HG03558 (cell line): ENCODE measurements around the gene ASAP2.

Source experiments
- ATAC-seq: cut with Tn5 transposase; IDR thresholded peaks from one replicate; pipeline ENCODE4 v1.9.1; 2021; ENCODE audit warnings: moderate number of reproducible peaks; ENCODE audit not compliant: unreplicated experiment; ENCODE audit errors: extremely low read depth

The ASAP2 gene

GRCh38 chr2:9288233-9288632 is 81.6 kb downstream of the ASAP2 start:
- no peak for ATAC-seq

GRCh38 chr2:9288681-9289338 is 82.2 kb downstream of the ASAP2 start:
- ATAC-seq = no peak

DNA sequence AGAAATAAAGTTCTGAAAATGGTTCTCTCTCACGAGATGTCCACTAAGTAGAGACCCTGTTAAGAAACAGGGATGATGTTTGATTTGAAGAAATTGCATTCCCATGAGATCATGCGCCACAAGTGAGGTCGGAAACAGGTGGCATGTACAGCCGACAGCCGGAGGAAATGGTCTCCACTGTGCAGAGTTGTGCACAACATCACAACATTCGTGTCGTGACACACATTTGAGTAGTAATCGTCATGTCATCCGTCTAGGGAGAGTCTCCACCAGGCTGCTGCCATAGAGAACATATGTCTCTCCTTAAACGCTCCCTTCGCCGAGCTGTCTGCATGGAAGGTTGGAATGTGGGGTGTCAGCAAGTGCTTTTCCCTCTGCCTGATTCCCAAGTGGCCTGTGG is 84.7 kb downstream of the ASAP2 start:
- ATAC-seq = no peak

DNA sequence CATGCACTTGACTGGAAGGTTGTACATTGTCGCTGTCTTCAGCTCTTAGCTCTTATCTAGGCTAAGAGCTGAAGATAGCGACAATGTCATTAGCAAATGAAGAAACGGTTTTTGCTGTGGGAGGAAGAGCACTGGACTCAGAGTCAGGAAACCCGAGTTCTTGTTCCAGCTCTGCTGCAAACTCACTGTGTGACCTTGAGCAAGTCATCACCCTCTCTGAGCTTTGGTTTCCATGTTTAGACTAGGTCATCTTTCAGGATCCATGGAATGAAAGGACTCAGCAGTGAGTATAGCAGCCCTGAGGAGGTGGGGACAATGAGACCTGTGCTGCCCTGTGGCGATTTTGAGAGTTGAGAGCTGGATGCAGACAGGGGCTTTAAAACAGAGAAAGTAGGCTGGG is 85.3 kb downstream of the ASAP2 start:
- no peak for ATAC-seq

- ATAC-seq = no peak
These were observed 85.8 kb downstream of the ASAP2 start for GRCh38 chr2:9292426-9292825.

GRCh38 chr2:9294764-9295163 is 88.2 kb downstream of the ASAP2 start:
- no peak for ATAC-seq

- no peak for ATAC-seq
These were observed 89.9 kb downstream of the ASAP2 start for GRCh38 chr2:9296559-9296958.

- no peak for ATAC-seq
These were observed 90.5 kb downstream of the ASAP2 start for GRCh38 chr2:9297156-9297555.

DNA sequence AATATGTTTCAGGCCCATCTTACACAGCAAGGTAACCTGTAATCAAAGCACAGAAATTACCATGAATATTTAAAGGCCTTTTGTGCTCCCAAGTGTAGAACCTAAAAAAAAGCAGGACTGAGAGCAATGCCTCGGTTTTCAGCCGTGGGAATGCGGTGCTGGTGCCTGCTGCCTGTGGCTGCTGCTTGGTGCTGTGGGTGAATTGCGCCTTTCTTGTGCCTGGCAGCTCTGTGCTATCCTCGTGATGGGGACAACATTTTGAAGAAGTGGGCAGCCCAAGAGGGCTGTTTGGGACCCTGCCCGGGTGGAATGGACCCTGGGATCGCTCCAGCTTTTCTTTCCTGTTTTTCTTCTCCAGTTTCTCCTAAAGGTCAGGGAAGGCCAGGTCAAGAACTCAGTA is 91.2 kb downstream of the ASAP2 start:
- ATAC-seq = no peak

DNA sequence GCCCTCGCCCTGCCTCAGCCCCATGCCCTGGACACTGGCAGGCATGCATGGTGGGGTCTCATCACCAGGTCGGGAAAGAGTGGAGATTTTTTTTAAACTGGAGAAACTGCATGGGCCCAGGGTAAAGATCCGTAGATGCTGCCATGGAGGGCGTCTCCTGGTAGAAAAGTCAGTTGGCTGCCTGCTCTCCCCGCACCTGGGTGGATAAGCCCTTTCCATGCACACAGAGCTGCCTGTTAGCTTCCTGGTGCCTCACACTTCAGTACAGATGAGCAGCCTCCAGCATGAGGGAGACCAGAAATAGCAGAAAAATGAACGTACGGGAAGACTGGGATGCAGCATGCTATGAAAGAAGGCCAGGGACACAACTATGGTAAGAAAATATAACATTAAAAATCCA is 92.0 kb downstream of the ASAP2 start:
- ATAC-seq = no peak

GRCh38 chr2:9299161-9300100 is 92.8 kb downstream of the ASAP2 start:
- no peak for ATAC-seq

DNA sequence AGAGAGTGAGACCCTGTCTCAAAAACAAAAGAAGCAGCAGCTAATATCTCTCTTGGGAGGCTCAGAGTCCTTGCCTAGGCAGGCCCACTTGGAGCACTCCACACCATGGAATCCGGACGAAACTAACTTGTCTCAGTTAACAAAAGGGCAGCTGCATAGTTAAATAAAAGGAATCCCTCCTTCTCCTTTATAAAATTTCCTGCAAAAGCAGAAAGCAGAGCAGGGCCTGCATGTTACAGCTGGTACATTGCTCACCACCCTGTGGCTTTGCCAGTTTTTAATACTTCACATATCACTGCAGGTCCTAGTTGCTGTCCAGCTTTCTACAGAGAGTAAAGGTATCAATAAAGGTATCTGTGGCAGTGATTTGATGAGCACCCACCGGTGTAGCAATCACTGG is 93.6 kb downstream of the ASAP2 start:
- no peak for ATAC-seq

DNA sequence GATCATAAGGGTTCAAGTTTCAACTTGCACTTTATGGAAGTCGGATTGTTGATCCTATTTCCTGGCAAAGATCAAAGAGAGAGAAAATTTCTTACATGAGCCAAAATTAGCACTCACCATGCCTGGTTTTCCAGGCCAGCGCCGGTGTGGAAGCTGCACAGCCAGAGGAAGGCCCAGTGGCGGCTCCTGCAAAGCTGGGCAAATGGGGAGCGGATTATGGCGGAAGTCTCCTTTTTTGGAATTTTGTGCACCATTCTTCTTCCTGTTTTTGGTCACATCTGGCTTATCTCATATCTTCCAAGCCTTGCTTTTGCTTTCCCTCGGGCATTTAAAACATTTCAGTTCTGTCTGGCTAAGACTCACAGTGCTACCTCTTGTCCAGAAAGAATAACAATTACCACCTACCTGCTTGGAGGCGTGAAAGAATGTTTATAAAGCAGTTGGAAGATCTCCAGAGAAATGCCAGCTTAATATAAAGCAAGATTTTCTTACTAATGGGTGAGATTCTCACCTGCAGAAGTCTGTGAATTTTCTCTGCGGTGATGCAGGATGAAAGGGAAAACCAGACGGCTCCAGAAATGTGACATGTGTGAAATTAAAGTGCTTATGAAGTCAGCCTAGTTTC is 94.3 kb downstream of the ASAP2 start:
- ATAC-seq = no peak

DNA sequence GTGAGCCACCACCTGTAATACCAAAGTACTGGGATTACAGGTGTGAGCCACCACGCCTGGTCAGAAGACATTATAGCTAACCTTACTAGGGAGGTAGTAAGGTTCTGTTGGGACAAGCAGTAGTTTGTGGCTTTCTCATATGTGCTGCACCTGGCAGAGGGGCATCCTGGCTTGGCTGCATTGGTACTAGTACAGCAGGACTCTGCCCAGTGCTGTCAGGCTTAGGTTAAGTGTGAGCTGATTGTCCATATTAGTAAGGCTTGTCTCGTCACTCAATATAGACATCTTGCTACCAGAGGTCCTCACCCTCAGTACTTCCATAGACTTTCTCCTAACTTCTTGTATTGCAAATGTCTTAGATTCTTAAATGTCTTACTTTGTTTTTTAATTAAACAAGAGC is 96.1 kb downstream of the ASAP2 start:
- ATAC-seq = no peak

DNA sequence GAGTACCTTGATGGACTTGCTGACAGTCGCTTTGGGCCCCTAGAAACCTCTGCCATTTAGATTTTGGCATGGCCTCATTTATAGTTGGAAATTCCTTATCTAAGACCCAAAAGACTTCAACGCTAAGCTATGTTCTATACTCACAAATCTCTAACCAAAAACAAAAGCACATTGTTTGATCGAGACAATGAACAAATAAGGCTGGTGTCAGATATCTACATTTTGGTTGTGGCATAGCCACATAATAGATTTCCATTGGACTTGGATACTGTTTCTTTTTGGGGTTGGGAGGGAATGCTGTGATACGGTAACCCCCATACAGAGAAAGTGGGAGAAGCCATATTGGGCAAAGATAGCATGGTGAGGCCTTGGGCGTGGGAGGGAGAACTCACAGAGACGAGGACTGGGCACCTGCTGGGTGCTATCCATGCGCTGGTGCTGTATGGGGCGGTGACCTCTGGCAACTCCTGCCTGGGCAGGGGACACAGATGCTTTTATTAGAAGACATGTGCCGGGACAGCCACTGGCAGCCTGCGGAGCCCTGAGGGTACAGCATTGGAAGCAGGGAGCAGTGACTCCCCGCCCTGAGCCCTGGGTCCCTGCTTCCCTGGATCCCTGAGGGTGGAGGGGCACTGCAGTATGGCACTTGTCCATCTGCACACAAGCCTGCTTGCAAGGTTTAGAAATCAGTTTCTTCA is 97.1 kb downstream of the ASAP2 start:
- no peak for ATAC-seq

DNA sequence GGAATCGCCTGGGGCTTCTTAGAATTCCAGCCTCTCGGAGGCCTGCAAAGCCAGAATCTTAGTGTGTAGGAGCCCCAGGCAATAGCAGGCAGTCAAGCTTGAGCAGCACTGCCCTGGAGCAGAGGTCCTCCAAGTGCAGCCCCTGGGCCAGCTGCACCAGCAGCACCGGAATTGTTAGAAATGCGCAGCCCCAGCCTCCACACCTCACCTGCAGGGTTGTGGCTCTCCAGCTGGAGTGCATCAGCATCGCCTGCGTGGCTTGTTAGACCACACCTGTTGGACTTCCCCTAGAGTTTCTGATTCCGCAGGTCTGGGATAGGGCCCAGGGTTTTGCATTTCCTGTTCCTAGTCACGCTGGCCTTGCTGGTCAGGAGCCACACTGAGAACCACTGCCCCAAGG is 100.3 kb downstream of the ASAP2 start:
- no peak for ATAC-seq

DNA sequence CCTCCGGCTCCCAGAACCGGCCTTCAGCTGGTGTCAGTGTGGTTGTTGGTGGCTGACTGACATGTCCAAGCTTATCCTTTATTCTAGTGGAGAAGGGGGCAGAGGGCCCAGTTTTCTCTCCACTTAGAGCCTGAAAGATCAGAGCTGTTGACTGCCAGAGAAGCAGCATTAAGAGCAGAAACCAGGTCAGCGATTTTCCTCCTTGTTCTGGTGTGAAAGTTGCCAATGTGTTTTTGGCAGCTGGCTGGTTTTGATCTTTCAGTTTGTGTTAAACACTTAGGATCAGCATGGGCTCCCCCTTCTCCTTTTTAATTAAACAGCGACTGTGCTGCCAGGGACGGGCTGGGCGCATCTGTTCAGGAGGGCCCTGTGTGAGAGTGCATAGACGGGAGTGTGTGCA is 100.9 kb downstream of the ASAP2 start:
- ATAC-seq = no peak

GRCh38 chr2:9308186-9308955 is 101.8 kb downstream of the ASAP2 start:
- ATAC-seq = no peak

- ATAC-seq = no peak
These were observed 102.5 kb downstream of the ASAP2 start for GRCh38 chr2:9309147-9309546.

- ATAC-seq = no peak
These were observed 103.8 kb downstream of the ASAP2 start for GRCh38 chr2:9310377-9310776.
